Measurements from ENCODE around the gene GJB5. TPM values are rescaled to one million over a fixed set of nuclear protein-coding genes. Genes with fewer than 3 reads are reported as not detected.

GJB5 gene
- total and polyA plus RNA-seq, 8 donors, result 0.37 to 23.9 TPM; not detected in 6

DNA sequence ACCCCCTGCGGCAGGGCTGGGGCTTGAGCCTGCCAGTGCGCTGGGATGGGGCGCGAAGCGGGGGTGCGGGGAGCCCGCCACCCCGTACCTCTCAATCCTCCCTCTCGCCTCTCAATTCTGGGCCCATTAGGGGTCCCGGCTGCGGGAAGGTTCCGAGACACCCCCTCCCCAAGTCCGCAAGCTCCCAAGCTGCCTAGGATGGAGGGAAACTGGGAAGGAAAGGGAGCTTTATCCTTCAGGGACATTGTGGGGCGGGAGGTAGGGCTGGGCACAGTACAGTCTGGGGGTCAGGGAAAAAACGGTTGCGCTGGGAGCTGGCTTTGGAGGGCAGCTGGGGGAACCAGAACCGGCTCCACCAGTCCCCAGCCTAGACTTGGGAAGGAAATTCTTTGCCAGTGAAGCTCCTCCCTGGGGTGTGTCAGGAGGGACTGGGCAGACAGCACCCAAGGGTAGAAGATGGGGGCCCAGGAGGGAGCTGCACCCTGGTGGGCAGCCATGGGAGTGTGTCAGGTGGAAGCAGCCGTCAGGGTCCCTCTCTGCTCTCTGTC is 27.1 kb downstream of the GJB5 start:
- peak overlapping the region; percentile 36 to 52 (median 40) for H3K4me3 ChIP-seq
- TF ChIP-seq, protein P1, sequence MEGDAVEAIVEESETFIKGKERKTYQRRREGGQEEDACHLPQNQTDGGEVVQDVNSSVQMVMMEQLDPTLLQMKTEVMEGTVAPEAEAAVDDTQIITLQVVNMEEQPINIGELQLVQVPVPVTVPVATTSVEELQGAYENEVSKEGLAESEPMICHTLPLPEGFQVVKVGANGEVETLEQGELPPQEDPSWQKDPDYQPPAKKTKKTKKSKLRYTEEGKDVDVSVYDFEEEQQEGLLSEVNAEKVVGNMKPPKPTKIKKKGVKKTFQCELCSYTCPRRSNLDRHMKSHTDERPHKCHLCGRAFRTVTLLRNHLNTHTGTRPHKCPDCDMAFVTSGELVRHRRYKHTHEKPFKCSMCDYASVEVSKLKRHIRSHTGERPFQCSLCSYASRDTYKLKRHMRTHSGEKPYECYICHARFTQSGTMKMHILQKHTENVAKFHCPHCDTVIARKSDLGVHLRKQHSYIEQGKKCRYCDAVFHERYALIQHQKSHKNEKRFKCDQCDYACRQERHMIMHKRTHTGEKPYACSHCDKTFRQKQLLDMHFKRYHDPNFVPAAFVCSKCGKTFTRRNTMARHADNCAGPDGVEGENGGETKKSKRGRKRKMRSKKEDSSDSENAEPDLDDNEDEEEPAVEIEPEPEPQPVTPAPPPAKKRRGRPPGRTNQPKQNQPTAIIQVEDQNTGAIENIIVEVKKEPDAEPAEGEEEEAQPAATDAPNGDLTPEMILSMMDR (IDR thresholded peaks at IDR 0.05), result no peak
- no peak for TF ChIP-seq POLR2A (IDR thresholded peaks at IDR 0.05)
- no peak for TF ChIP-seq POLR2AphosphoS5 (IDR thresholded peaks at IDR 0.05)
- no peak for TF ChIP-seq EP300 (IDR thresholded peaks at IDR 0.05)
- peak; percentile 58 to 84 for DNase-seq
- peaks cover 14 to 39% (median 31%) of the 10 kb centered on the region in 4 donors for H3K4me1 ChIP-seq
- peaks cover 6 to 75% (median 24%) of the 10 kb centered on the region in 3 donors for H3K27me3 ChIP-seq
- intact Hi-C loops (cut with DNase I; ENCODE audit: low total_unique reads), result no loop called here
- H3K9me3 ChIP-seq, result no peaks in the 10 kb centered on the region
- 3 to 8% (median 4%) methylated on average over 12 to 18 of the region's 18 CpGs for WGBS, 5 donors
- peak overlapping the region in 4 of 5 donors; percentile 40 to 78 (median 60) for H3K27ac ChIP-seq
- H3K36me3 ChIP-seq, result peaks cover 0 to 7% (median 0%) of the 10 kb centered on the region in 4 donors

- Histone ChIP-seq H3K4me1 (peaks cover 14 to 43% (median 33%) of the 10 kb centered on the region in 4 donors), H3K36me3 (peaks cover 0 to 7% (median 0%) of the 10 kb centered on the region in 4 donors), H3K27me3 (peaks cover 6 to 53% (median 23%) of the 10 kb centered on the region in 3 donors), H3K9me3 (no peaks in the 10 kb centered on the region), H3K27ac (no peak overlapping the region), H3K4me3 (no peak overlapping the region)
- WGBS, 5 donors, result 87 to 94% (median 91%) methylated on average over 28 of the region's 28 CpGs
- DNase-seq, result no peak
- TF ChIP-seq POLR2A (IDR thresholded peaks at IDR 0.05) (no peak), EP300 (IDR thresholded peaks at IDR 0.05) (no peak), POLR2AphosphoS5 (IDR thresholded peaks at IDR 0.05) (no peak)
- TF ChIP-seq, protein P1 (IDR thresholded peaks at IDR 0.05), result no peak
- intact Hi-C loops (cut with DNase I; ENCODE audit: low total_unique reads), result no loop called here
Measured at GRCh38 chr1:34784751-34785221, 29.9 kb downstream of the GJB5 start.

- Histone ChIP-seq H3K4me1 (peaks cover 14 to 43% (median 33%) of the 10 kb centered on the region in 4 donors), H3K27me3 (peaks cover 6 to 47% (median 19%) of the 10 kb centered on the region in 3 donors), H3K4me3 (no peak overlapping the region), H3K9me3 (no peaks in the 10 kb centered on the region), H3K27ac (no peak overlapping the region), H3K36me3 (peaks cover 0 to 7% (median 0%) of the 10 kb centered on the region in 4 donors)
- TF ChIP-seq POLR2A (IDR thresholded peaks at IDR 0.05), result no peak
- TF ChIP-seq EP300 (IDR thresholded peaks at IDR 0.05), result no peak
- TF ChIP-seq POLR2AphosphoS5 (IDR thresholded peaks at IDR 0.05), result no peak
- TF ChIP-seq, protein P1 (IDR thresholded peaks at IDR 0.05), result no peak
- 82 to 87% (median 86%) methylated on average over 20 to 22 of the region's 22 CpGs for WGBS, 5 donors
- DNase-seq, result no peak
- intact Hi-C loops (cut with DNase I; ENCODE audit: low total_unique reads), result no loop called here
Measured at GRCh38 chr1:34785231-34785874, 30.5 kb downstream of the GJB5 start.

DNA sequence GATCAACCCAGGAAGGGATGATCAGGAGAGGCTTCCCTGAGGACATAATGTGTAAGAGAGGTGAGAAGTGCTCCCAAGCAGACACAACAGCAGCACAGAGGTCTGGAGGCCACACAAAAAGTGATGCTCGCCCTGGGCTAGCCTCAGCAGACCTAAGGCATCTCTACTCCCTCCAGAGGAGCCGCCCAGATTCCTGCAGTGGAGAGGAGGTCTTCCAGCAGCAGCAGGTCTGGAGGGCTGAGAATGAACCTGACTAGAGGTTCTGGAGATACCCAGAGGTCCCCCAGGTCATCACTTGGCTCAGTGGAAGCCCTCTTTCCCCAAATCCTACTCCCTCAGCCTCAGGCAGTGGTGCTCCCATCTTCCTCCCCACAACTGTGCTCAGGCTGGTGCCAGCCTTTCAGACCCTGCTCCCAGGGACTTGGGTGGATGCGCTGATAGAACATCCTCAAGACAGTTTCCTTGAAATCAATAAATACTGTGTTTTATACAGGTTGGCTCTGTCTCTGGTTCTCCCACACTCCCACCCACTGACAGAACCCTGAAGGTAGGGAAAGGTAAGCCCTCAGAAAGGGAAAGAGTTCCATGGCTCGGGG is 31.1 kb downstream of the GJB5 start:
- no peak for DNase-seq
- H3K4me1 ChIP-seq, result peaks cover 11 to 38% (median 30%) of the 10 kb centered on the region in 4 donors
- H3K36me3 ChIP-seq, result peaks cover 0 to 7% (median 0%) of the 10 kb centered on the region in 4 donors
- H3K27me3 ChIP-seq, result peaks cover 6 to 47% (median 17%) of the 10 kb centered on the region in 3 donors
- TF ChIP-seq POLR2AphosphoS5 (IDR thresholded peaks at IDR 0.05) (no peak), POLR2A (IDR thresholded peaks at IDR 0.05) (no peak), EP300 (IDR thresholded peaks at IDR 0.05) (no peak)
- TF ChIP-seq, protein P1 (IDR thresholded peaks at IDR 0.05), result no peak
- H3K27ac ChIP-seq, result no peak overlapping the region
- H3K9me3 ChIP-seq, result no peaks in the 10 kb centered on the region
- WGBS, 5 donors, result 65 to 75% (median 69%) methylated on average over 4 of the region's 4 CpGs
- no peak overlapping the region for H3K4me3 ChIP-seq
- intact Hi-C loops (cut with DNase I; ENCODE audit: low total_unique reads), result no loop called here
